HepG2 (cell line): ENCODE data around the gene CHPF. TPM values are rescaled to one million over a fixed set of nuclear protein-coding genes. Genes with fewer than 3 reads are reported as not detected.

Source experiments
- CC2D1A ChIP-seq: sonication (generic); formaldehyde crosslinking; IDR thresholded peaks from 2 replicates; pipeline ENCODE4 v1.8.1; 2023; ENCODE audit warnings: mild to moderate bottlenecking, missing genetic modification reagents
- FOSL2 ChIP-seq: sonication (generic); formaldehyde crosslinking; IDR thresholded peaks from 2 replicates; pipeline ENCODE4 v1.4.0; 2020; ENCODE audit warnings: missing genetic modification reagents
- HCFC1 ChIP-seq: fragments of 150-350 bp; IDR thresholded peaks from 2 replicates; pipeline ENCODE4 v1.6.1; 2014; ENCODE audit warnings: low read depth, low read length
- HNRNPLL ChIP-seq: fragments of 200-400 bp; formaldehyde crosslinking; IDR thresholded peaks from 2 replicates; pipeline ENCODE4 v1.6.1; 2017; ENCODE audit warnings: mild to moderate bottlenecking, low read depth, low read length; ENCODE audit not compliant: poor library complexity, severe bottlenecking
- KAT2B ChIP-seq: fragments of 150-350 bp; IDR thresholded peaks from 2 replicates; pipeline ENCODE4 v1.6.1; 2014; ENCODE audit warnings: low read depth, low read length, borderline replicate concordance
- KDM6A ChIP-seq: IDR thresholded peaks from 2 replicates; pipeline ENCODE4 v1.6.1; 2016; ENCODE audit warnings: low read depth
- MEF2D ChIP-seq: sonication (generic); formaldehyde crosslinking; IDR thresholded peaks from 2 replicates; pipeline ENCODE4 v1.5.1; 2020; ENCODE audit warnings: mild to moderate bottlenecking, missing genetic modification reagents
- MIXL1 ChIP-seq: IDR thresholded peaks from 2 replicates; pipeline ENCODE4 v1.6.1; 2016
- NKX3-1 ChIP-seq: sonication (generic); formaldehyde crosslinking; IDR thresholded peaks from 2 replicates; pipeline ENCODE4 v1.5.0; 2020; ENCODE audit warnings: missing genetic modification reagents
- RXRA ChIP-seq: sonication (generic); formaldehyde crosslinking; IDR thresholded peaks from 2 replicates; pipeline ENCODE4 v1.5.1; 2020; ENCODE audit warnings: missing genetic modification reagents
- SMARCE1 ChIP-seq: fragments of 450-650 bp; IDR thresholded peaks from 2 replicates; pipeline ENCODE4 v1.6.1; 2017; ENCODE audit warnings: borderline replicate concordance
- TAF1 ChIP-seq: sonication (generic); formaldehyde crosslinking; IDR thresholded peaks from 2 replicates; pipeline ENCODE4 v1.4.0; 2020; ENCODE audit warnings: missing genetic modification reagents
- TBL1XR1 ChIP-seq: fragments of 150-350 bp; IDR thresholded peaks from 2 replicates; pipeline ENCODE4 v1.6.1; 2014; ENCODE audit warnings: borderline replicate concordance, low read length; ENCODE audit not compliant: partially characterized antibody
- ZBTB1 ChIP-seq: sonication (generic); formaldehyde crosslinking; IDR thresholded peaks from 2 replicates; pipeline ENCODE4 v1.4.0; 2020; ENCODE audit warnings: missing genetic modification reagents, borderline replicate concordance
- ZEB1 ChIP-seq: IDR thresholded peaks from 2 replicates; pipeline ENCODE4 v1.6.1; 2012; ENCODE audit warnings: mild to moderate bottlenecking, low read depth, inconsistent platforms; ENCODE audit not compliant: insufficient replicate concordance
- ZNF350 ChIP-seq: sonication (generic); formaldehyde crosslinking; IDR thresholded peaks from 2 replicates; pipeline ENCODE4 v1.4.0; 2020; ENCODE audit warnings: mild to moderate bottlenecking, low read depth, missing genetic modification reagents, borderline replicate concordance
- ZNF589 ChIP-seq: sonication (generic); formaldehyde crosslinking; conservative IDR thresholded peaks from 2 replicates; pipeline ENCODE4 v1.8.0; 2022; ENCODE audit warnings: mild to moderate bottlenecking, moderate library complexity, missing genetic modification reagents
- polyA plus RNA-seq, 8 experiments: library from polyadenylated mRNA; depleted of rRNA in 3 of 8; stranded (reverse) in 7 of 8; unstranded in 1 of 8; fragments of >200 nt; fragmentation: Illumina TruSeq in 4 of 8; extraction: Trizol in 4 of 8; gene quantifications; 2 replicates each; pipeline versions ENCODE4 v1.2.1 to v1.2.3, GENCODE V29; 2011 to 2016; ENCODE audit warnings: low read depth in 4 of 8, missing spikeins in 1 of 8, mixed read lengths in 1 of 8; ENCODE audit not compliant: insufficient read depth in 1 of 8
- total RNA-seq, 5 experiments: library from RNA; depleted of rRNA; stranded (reverse); fragments of >200 nt; fragmentation: Illumina TruSeq; extraction: Trizol; gene quantifications; 2 replicates each; pipeline ENCODE4 v1.2.3, GENCODE V29; 2016; ENCODE audit warnings: low read depth in 1 of 5
- TF ChIP-seq, protein P1 (sequence below): sonication (generic); formaldehyde crosslinking; IDR thresholded peaks from 2 replicates; pipeline ENCODE4 v1.4.0; 2020; ENCODE audit warnings: missing genetic modification reagents, mild to moderate bottlenecking, borderline replicate concordance
- TF ChIP-seq, protein P2 (sequence below): sonication (generic); formaldehyde crosslinking; IDR thresholded peaks from 2 replicates; pipeline ENCODE4 v1.4.0; 2020; ENCODE audit warnings: missing genetic modification reagents
- TF ChIP-seq, protein P3 (sequence below): sonication (generic); formaldehyde crosslinking; IDR thresholded peaks from 2 replicates; pipeline ENCODE4 v1.5.1; 2020; ENCODE audit warnings: missing genetic modification reagents, mild to moderate bottlenecking, borderline replicate concordance
- TF ChIP-seq, protein P4 (sequence below): sonication (generic); formaldehyde crosslinking; IDR thresholded peaks from 2 replicates; pipeline ENCODE4 v1.8.0; 2022; ENCODE audit warnings: mild to moderate bottlenecking, missing genetic modification reagents, moderate library complexity
- TF ChIP-seq, protein P5 (sequence below): IDR thresholded peaks from 2 replicates; pipeline ENCODE4 v1.6.1; 2016; ENCODE audit warnings: mild to moderate bottlenecking

The CHPF gene
- total and polyA plus RNA-seq, 2 of the 13 experiments (the other 11 are each of a cell fraction or from before 2014, with no cell fraction given), result 79.6 to 111 TPM

DNA sequence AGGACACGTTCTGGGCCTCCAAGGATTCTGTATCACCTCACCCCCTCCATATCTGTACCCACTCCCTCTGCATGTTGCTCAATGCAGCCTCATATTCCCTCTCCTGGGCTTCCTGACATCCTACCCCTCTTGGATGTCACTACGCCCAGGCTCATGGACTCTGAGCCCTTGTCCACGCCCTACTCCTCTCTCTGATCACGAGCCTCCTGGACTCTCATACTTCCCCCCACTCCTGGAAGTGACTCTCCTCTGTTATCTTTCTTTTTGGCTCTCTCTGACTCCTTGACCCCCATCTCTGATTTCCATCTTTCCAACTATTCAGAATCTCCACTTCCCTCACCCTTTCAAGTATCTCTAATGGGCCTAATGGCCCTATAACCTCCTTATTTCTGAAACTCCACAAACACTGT, 2.3 kb upstream of the CHPF start (continued):
- TF ChIP-seq, protein P1, sequence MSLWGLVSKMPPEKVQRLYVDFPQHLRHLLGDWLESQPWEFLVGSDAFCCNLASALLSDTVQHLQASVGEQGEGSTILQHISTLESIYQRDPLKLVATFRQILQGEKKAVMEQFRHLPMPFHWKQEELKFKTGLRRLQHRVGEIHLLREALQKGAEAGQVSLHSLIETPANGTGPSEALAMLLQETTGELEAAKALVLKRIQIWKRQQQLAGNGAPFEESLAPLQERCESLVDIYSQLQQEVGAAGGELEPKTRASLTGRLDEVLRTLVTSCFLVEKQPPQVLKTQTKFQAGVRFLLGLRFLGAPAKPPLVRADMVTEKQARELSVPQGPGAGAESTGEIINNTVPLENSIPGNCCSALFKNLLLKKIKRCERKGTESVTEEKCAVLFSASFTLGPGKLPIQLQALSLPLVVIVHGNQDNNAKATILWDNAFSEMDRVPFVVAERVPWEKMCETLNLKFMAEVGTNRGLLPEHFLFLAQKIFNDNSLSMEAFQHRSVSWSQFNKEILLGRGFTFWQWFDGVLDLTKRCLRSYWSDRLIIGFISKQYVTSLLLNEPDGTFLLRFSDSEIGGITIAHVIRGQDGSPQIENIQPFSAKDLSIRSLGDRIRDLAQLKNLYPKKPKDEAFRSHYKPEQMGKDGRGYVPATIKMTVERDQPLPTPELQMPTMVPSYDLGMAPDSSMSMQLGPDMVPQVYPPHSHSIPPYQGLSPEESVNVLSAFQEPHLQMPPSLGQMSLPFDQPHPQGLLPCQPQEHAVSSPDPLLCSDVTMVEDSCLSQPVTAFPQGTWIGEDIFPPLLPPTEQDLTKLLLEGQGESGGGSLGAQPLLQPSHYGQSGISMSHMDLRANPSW (CRISPR knock-in tag), result 0 out of 2 replicates have a peak, but pooled peaks have one; percentile 30
- TF ChIP-seq CC2D1A (CRISPR knock-in tag) (no peak), SMARCE1 (no peak), KDM6A (CRISPR knock-in tag) (0 out of 2 replicates have a peak, but pooled peaks have one; percentile 56), KAT2B (no peak), MEF2D (CRISPR knock-in tag) (no peak), ZBTB1 (CRISPR knock-in tag) (no peak), MIXL1 (CRISPR knock-in tag) (no peak), HCFC1 (no peak), FOSL2 (CRISPR knock-in tag) (peak; percentile 63), ZNF350 (peak; percentile 33; the same call in 1 of the 2 replicates), NKX3-1 (no peak), ZEB1 (no peak), TAF1 (CRISPR knock-in tag) (no peak), ZNF589 (no peak), TBL1XR1 (no peak), RXRA (CRISPR knock-in tag) (peak; percentile 69; the same call in 1 of the 2 replicates), HNRNPLL (no peak)
- TF ChIP-seq, protein P2, sequence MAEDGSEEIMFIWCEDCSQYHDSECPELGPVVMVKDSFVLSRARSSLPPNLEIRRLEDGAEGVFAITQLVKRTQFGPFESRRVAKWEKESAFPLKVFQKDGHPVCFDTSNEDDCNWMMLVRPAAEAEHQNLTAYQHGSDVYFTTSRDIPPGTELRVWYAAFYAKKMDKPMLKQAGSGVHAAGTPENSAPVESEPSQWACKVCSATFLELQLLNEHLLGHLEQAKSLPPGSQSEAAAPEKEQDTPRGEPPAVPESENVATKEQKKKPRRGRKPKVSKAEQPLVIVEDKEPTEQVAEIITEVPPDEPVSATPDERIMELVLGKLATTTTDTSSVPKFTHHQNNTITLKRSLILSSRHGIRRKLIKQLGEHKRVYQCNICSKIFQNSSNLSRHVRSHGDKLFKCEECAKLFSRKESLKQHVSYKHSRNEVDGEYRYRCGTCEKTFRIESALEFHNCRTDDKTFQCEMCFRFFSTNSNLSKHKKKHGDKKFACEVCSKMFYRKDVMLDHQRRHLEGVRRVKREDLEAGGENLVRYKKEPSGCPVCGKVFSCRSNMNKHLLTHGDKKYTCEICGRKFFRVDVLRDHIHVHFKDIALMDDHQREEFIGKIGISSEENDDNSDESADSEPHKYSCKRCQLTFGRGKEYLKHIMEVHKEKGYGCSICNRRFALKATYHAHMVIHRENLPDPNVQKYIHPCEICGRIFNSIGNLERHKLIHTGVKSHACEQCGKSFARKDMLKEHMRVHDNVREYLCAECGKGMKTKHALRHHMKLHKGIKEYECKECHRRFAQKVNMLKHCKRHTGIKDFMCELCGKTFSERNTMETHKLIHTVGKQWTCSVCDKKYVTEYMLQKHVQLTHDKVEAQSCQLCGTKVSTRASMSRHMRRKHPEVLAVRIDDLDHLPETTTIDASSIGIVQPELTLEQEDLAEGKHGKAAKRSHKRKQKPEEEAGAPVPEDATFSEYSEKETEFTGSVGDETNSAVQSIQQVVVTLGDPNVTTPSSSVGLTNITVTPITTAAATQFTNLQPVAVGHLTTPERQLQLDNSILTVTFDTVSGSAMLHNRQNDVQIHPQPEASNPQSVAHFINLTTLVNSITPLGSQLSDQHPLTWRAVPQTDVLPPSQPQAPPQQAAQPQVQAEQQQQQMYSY (CRISPR knock-in tag), result 0 out of 2 replicates have a peak, but pooled peaks have one; percentile 68
- TF ChIP-seq, protein P3, sequence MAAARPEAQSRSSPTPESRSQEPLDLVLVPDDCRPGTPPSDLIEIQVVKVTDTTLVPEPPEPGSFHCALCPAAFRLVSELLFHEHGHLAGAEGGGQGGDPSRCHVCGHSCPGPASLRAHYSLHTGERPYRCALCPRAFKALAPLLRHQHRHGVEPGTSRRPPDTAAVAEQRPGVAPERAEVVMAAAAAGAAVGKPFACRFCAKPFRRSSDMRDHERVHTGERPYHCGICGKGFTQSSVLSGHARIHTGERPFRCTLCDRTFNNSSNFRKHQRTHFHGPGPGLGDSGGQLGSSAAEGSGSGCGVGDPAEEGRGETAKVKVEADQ (CRISPR knock-in tag), result no peak
- TF ChIP-seq, protein P4, sequence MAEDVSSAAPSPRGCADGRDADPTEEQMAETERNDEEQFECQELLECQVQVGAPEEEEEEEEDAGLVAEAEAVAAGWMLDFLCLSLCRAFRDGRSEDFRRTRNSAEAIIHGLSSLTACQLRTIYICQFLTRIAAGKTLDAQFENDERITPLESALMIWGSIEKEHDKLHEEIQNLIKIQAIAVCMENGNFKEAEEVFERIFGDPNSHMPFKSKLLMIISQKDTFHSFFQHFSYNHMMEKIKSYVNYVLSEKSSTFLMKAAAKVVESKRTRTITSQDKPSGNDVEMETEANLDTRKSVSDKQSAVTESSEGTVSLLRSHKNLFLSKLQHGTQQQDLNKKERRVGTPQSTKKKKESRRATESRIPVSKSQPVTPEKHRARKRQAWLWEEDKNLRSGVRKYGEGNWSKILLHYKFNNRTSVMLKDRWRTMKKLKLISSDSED (CRISPR knock-in tag), result no peak
- TF ChIP-seq, protein P5, sequence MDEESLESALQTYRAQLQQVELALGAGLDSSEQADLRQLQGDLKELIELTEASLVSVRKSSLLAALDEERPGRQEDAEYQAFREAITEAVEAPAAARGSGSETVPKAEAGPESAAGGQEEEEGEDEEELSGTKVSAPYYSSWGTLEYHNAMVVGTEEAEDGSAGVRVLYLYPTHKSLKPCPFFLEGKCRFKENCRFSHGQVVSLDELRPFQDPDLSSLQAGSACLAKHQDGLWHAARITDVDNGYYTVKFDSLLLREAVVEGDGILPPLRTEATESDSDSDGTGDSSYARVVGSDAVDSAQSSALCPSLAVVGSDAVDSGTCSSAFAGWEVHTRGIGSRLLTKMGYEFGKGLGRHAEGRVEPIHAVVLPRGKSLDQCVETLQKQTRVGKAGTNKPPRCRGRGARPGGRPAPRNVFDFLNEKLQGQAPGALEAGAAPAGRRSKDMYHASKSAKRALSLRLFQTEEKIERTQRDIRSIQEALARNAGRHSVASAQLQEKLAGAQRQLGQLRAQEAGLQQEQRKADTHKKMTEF, result peak; percentile 82
